ENCODE data around the gene CFAP221. TPM values are rescaled to one million over a fixed set of nuclear protein-coding genes. Genes with fewer than 3 reads are reported as not detected.

CFAP221 gene
- total and polyA plus RNA-seq, 2 donors (not counting 3 experiments of a cell fraction or from before 2014, with no cell fraction given) = 0.06 TPM; not detected in 1

GRCh38 chr2:119698246-119698645 lies 154.0 kb downstream of the CFAP221 start:
- Histone ChIP-seq H4K20me1 (replicated peaks; ENCODE audit: control insufficient read depth, extremely low read depth, insufficient read depth, low read length) (no peaks in the 10 kb centered on the region), H3K9me3 (replicated peaks; ENCODE audit: control insufficient read depth, insufficient read depth, low read length) (no peaks in the 10 kb centered on the region), H3K27me3 (ENCODE audit: control insufficient read depth in 2 of 2, insufficient read depth in 2 of 2, low read length in 2 of 2) (no peaks in the 10 kb centered on the region), H3K4me1 (ENCODE audit: control insufficient read depth, extremely low read depth, insufficient read depth, low read length) (no peaks in the 10 kb centered on the region), H3K79me2 (ENCODE audit: control insufficient read depth, insufficient read depth, low read length) (no peaks in the 10 kb centered on the region), H2AFZ (ENCODE audit: low read depth, low read length) (no peak overlapping the region), H3K4me2 (ENCODE audit: insufficient read depth, low read length) (no peak overlapping the region), H3K27ac (ENCODE audit: insufficient read depth, low read depth, low read length) (no peak overlapping the region), H3K9me1 (replicated peaks; ENCODE audit: control insufficient read depth, extremely low read depth, insufficient read depth, low read length) (no peaks in the 10 kb centered on the region), H3K36me3 (ENCODE audit: control insufficient read depth in 2 of 2, extremely low read depth in 1 of 2, insufficient read depth in 2 of 2, low read length in 2 of 2) (no peaks in the 10 kb centered on the region), H3K4me3 (replicated peaks in 1 of 3; ENCODE audit: insufficient read depth in 1 of 3, low read depth in 1 of 3, low read length in 3 of 3) (no peak overlapping the region), H3K9ac (replicated peaks; ENCODE audit: extremely low read depth, insufficient read depth, low read length) (no peak overlapping the region)
- ChIA-PET CTCF (interaction anchor here (1.2 kb wide), 1 partner anchor 19 kb away, joined by 3 read pairs; the partner anchor contains the start of gene TMEM177), POLR2A (no interaction called here)
- TF ChIP-seq EZH2 (IDR thresholded peaks at IDR 0.05; ENCODE audit: borderline replicate concordance, low read depth, low read length, severe bottlenecking) (no peak), POLR2AphosphoS5 (IDR thresholded peaks at IDR 0.05; ENCODE audit: insufficient read depth, low read depth, low read length) (no peak), CTCF (IDR thresholded peaks at IDR 0.05; ENCODE audit: extremely low read depth in 1 of 2, insufficient read depth in 1 of 2, low read depth in 1 of 2, low read length in 2 of 2) (no peak), FOS (IDR thresholded peaks at IDR 0.05; ENCODE audit: borderline replicate concordance, insufficient read depth, low read length) (no peak), MYC (IDR thresholded peaks at IDR 0.05; ENCODE audit: low read depth, low read length) (no peak), POLR2A (IDR thresholded peaks at IDR 0.05; ENCODE audit: low read depth, low read length) (no peak), GATA2 (IDR thresholded peaks at IDR 0.05; ENCODE audit: insufficient read depth, insufficient read length, low read depth, low read length) (no peak), JUN (IDR thresholded peaks at IDR 0.05; ENCODE audit: borderline replicate concordance, insufficient read depth, insufficient read length, low read depth) (no peak), MAX (IDR thresholded peaks at IDR 0.05; ENCODE audit: insufficient read depth, insufficient read length) (no peak)
- intact Hi-C loops (cut with micrococcal nuclease) (no loop called here), dilution Hi-C loops (cut with MboI; ENCODE audit: extremely low pct_ligation_motif_present, low sequenced_read_pairs) (no loop called here)
- BruUV-seq (replicated peaks) = no TSS peak
- no peak for FAIRE-seq
- DNase-seq (ENCODE audit: low read depth, low spot score) = no peak

All from endothelial cell of umbilical vein (primary cell).